ENCODE measurements around the gene PDE4D. TPM values are rescaled to one million over a fixed set of nuclear protein-coding genes. Genes with fewer than 3 reads are reported as not detected.

Gene PDE4D
- total RNA-seq, 1 experiment from 2014 or later, result 3.3 TPM

- Mint-ChIP-seq H3K9me3 (no peaks in the 10 kb centered on the region), H3K4me3 (no peak overlapping the region), H3K27ac (no peak overlapping the region), H3K36me3 (no peaks in the 10 kb centered on the region), H3K4me1 (peaks cover 9% of the 10 kb centered on the region), H3K27me3 (ENCODE audit: low read depth) (no peaks in the 10 kb centered on the region)
- ChIA-PET CTCF (no interaction called here), POLR2A (no interaction called here)
- ATAC-seq (no peak), DNase-seq (ENCODE audit: low spot score) (no peak)
- no peak for TF ChIP-seq CBFB (CRISPR knock-in tag; IDR thresholded peaks at IDR 0.05; ENCODE audit: low read depth)
- peak; percentile 79 for TF ChIP-seq GABPB1 (CRISPR knock-in tag; IDR thresholded peaks at IDR 0.05)
Measured at GRCh38 chr5:59093329-59093728, 800.2 kb downstream of the PDE4D start.

GRCh38 chr5:59092758-59093157 is 800.8 kb downstream of the PDE4D start:
- ChIA-PET CTCF (no interaction called here), POLR2A (no interaction called here)
- no peaks in the 10 kb centered on the region for H3K27me3 Mint-ChIP-seq (ENCODE audit: low read depth)
- H3K4me3 Mint-ChIP-seq, result no peak overlapping the region
- DNase-seq (ENCODE audit: low spot score) (no peak), ATAC-seq (no peak)
- H3K9me3 Mint-ChIP-seq, result no peaks in the 10 kb centered on the region
- no peaks in the 10 kb centered on the region for H3K36me3 Mint-ChIP-seq
- H3K4me1 Mint-ChIP-seq, result peaks cover 9% of the 10 kb centered on the region
- H3K27ac Mint-ChIP-seq, result peak overlapping the region; percentile 46; the same call in 1 of the 2 replicates
- no peak for TF ChIP-seq MYBL2 (CRISPR knock-in tag; IDR thresholded peaks at IDR 0.05)
- no peak for TF ChIP-seq NR3C1 (CRISPR knock-in tag; conservative IDR thresholded peaks at IDR 0.05; ENCODE audit: low read depth)
- TF ChIP-seq RELA (CRISPR knock-in tag; IDR thresholded peaks at IDR 0.05; ENCODE audit: borderline replicate concordance), result no peak
- TF ChIP-seq ZBTB21 (CRISPR knock-in tag; IDR thresholded peaks at IDR 0.05; ENCODE audit: borderline replicate concordance), result no peak
- TF ChIP-seq RORB (CRISPR knock-in tag; IDR thresholded peaks at IDR 0.05), result no peak
- no peak for TF ChIP-seq ARID4B (CRISPR knock-in tag; IDR thresholded peaks at IDR 0.05; ENCODE audit: borderline replicate concordance)
- TF ChIP-seq ZNF512 (CRISPR knock-in tag; IDR thresholded peaks at IDR 0.05; ENCODE audit: borderline replicate concordance), result no peak
- no peak for TF ChIP-seq PRDM15 (CRISPR knock-in tag; IDR thresholded peaks at IDR 0.05)
- no peak for TF ChIP-seq ZBTB43 (CRISPR knock-in tag; IDR thresholded peaks at IDR 0.05)
- TF ChIP-seq E2F5 (CRISPR knock-in tag; IDR thresholded peaks at IDR 0.05), result no peak
- no peak for TF ChIP-seq SMAD3 (CRISPR knock-in tag; IDR thresholded peaks at IDR 0.05; ENCODE audit: borderline replicate concordance)
- TF ChIP-seq KAT7 (CRISPR knock-in tag; IDR thresholded peaks at IDR 0.05; ENCODE audit: borderline replicate concordance), result no peak
- no peak for TF ChIP-seq FOXK1 (CRISPR knock-in tag; IDR thresholded peaks at IDR 0.05)
- no peak for TF ChIP-seq CBFB (CRISPR knock-in tag; IDR thresholded peaks at IDR 0.05; ENCODE audit: low read depth)
- TF ChIP-seq ATF1 (CRISPR knock-in tag; IDR thresholded peaks at IDR 0.05), result no peak
- no peak for TF ChIP-seq CDX4 (CRISPR knock-in tag; IDR thresholded peaks at IDR 0.05; ENCODE audit: borderline replicate concordance)
- TF ChIP-seq NFE2L1 (CRISPR knock-in tag; IDR thresholded peaks at IDR 0.05), result no peak
- TF ChIP-seq TEAD1 (CRISPR knock-in tag; IDR thresholded peaks at IDR 0.05), result no peak
